NB4 (cell line): ENCODE measurements around the gene B3GAT1.

Experiments
- DNase-seq: peaks from one replicate; pipeline ENCODE4 v3.0.0; 2010; ENCODE audit warnings: low read depth
- H3K4me3 ChIP-seq: one replicate; pipeline ENCODE4 v1.5.1; 2011; ENCODE audit warnings: mild to moderate bottlenecking, low read depth, low read length, moderate library complexity
- MYC ChIP-seq: IDR thresholded peaks from 2 replicates; pipeline ENCODE4 v1.6.1; 2011; ENCODE audit warnings: low read depth, low read length
- POLR2A ChIP-seq: IDR thresholded peaks from 2 replicates; pipeline ENCODE4 v1.6.1; 2011; ENCODE audit warnings: mild to moderate bottlenecking; ENCODE audit not compliant: insufficient read length; ENCODE audit errors: extremely low read depth
- TF ChIP-seq, protein P1 (sequence below): IDR thresholded peaks from 2 replicates; pipeline ENCODE4 v1.6.1; 2011; ENCODE audit warnings: low read depth, low read length
- TF ChIP-seq, protein P2 (sequence below): IDR thresholded peaks from one replicate; pipeline ENCODE4 v1.5.1; 2012; ENCODE audit warnings: low read depth, low read length

B3GAT1 gene

DNA sequence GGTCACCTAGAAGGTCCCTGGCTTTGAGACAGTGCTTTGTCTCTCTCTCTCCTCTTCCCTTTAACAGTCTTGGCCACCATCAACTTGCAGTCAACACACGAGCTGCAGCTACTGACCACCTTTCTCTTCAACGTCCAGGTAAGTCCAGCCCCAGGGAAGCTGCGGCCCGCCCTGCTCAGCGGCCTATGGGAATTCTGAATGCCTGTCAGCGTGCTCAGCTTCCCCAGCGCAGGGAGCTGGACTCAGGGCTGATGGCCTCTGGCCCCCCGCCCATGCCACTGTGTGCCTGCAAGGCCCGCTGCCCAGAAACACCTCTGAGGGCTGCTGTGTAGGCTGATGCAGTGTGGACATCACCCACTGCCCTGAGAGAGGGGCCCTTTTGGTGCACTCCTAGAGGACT is 47.8 kb downstream of the B3GAT1 start:
- DNase-seq = no peak
- TF ChIP-seq, protein P1, sequence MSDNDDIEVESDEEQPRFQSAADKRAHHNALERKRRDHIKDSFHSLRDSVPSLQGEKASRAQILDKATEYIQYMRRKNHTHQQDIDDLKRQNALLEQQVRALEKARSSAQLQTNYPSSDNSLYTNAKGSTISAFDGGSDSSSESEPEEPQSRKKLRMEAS = no peak
- TF ChIP-seq, protein P2, sequence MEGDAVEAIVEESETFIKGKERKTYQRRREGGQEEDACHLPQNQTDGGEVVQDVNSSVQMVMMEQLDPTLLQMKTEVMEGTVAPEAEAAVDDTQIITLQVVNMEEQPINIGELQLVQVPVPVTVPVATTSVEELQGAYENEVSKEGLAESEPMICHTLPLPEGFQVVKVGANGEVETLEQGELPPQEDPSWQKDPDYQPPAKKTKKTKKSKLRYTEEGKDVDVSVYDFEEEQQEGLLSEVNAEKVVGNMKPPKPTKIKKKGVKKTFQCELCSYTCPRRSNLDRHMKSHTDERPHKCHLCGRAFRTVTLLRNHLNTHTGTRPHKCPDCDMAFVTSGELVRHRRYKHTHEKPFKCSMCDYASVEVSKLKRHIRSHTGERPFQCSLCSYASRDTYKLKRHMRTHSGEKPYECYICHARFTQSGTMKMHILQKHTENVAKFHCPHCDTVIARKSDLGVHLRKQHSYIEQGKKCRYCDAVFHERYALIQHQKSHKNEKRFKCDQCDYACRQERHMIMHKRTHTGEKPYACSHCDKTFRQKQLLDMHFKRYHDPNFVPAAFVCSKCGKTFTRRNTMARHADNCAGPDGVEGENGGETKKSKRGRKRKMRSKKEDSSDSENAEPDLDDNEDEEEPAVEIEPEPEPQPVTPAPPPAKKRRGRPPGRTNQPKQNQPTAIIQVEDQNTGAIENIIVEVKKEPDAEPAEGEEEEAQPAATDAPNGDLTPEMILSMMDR = no peak
- TF ChIP-seq MYC (no peak), POLR2A (no peak)
- no peak overlapping the region for H3K4me3 ChIP-seq

DNA sequence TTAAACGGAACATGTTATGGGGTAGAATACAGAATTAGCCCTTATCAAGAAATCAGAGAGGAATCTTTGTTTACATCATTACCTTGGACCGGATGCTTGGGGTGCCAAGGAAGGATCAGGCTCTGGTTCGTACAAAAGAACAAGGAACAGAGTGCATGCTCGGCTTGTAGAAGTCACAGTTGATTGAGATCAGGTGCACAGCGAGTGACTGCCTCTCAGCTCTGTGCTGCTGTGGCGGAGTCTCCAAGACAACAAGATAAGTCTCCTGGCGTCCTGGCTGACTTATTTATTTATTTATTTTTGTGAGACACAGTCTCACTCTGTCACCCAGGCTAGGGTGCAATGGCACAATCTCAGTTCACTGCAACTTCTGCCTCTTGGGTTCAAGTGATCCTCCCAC is 48.5 kb downstream of the B3GAT1 start:
- no peak overlapping the region for H3K4me3 ChIP-seq
- no peak for DNase-seq
- TF ChIP-seq, protein P1 = no peak
- TF ChIP-seq POLR2A (no peak), MYC (no peak)
- TF ChIP-seq, protein P2 = no peak

DNA sequence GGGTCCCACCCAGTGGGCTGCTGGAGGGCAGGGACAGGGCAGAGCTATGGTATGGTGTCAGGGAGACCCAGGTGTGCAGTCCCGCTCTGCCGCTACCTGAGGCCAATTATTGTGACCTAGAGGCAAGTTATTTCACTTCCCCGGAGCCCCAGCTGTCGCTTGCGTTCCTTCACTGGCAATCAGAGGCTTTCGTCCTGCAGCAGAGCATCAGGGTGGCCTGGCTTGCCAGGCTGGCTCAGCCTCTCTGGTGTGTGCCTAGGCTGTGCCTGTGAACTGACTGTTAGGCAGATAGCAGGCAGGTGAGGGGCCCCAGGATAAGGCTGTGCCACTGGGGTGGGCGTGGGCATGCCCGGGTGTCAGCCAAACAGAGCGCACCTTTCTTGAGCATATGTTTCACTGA is 48.9 kb downstream of the B3GAT1 start:
- TF ChIP-seq POLR2A (no peak), MYC (no peak)
- TF ChIP-seq, protein P1 = no peak
- TF ChIP-seq, protein P2 = no peak
- no peak for DNase-seq

DNA sequence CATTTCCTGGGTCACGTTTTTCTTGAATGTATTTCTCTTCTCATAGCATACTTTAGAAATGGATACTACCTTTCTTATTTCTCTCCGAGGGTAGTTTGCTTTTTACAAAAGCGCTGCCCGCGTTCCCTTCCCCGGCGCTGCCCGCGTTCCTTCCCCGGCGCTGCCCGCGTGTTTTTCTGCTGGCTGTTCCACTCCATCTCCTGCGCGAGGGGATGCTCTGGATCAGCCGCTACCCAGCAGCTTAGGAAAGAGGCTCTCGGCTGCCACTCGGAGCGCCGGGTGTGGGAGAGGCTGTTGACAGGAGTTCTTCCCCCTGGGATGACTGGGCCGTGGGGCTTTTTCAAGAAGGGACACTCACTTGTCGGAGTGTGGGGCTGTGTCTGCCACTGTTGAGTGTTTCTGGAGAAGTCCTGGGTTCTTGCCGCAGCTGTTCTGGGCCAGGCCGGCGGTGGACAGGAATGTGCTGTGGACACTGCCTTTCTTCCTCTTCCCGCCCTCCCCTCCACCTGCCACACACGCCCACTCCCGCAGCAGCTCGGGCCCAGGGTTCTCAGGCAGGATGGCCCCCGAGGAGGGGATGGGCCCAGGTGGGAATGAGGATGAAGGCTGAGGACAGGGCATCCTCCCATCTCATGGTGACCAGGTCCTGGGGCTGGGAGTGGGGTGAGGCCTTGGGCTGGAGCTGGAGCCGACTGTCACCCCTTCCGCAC is 49.7 kb downstream of the B3GAT1 start:
- no peak for DNase-seq
- TF ChIP-seq POLR2A (no peak), MYC (no peak)
- TF ChIP-seq, protein P2 = no peak
- TF ChIP-seq, protein P1 = no peak

More for the DNA sequence above, 48.9 kb downstream of the B3GAT1 start:
- H3K4me3 ChIP-seq = no peak overlapping the region

DNA sequence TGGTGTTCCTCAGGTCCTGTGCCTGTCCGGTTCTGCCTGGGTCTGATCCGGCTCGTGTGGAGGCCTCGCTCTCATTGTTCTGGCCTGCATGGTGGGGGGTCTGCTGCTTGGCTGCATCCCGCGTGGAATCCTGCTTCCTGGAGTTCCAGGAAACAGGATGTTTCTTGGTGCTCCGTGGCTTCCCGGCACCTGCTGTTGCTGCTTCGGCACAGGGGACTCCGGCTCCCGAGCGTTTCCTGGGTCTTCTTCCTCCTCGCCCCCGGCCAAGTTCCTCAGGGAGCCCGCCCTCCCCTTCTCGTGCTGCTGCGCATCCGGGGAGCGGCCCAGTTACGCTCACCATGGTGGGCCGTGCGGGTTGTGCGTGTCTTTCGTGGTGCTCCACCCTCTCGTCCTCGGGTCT is 50.4 kb downstream of the B3GAT1 start:
- no peak for DNase-seq
- TF ChIP-seq POLR2A (no peak), MYC (no peak)
- TF ChIP-seq, protein P1 = no peak
- TF ChIP-seq, protein P2 = no peak
- no peak overlapping the region for H3K4me3 ChIP-seq

More for the DNA sequence above, 49.7 kb downstream of the B3GAT1 start:
- H3K4me3 ChIP-seq = no peak overlapping the region
